GM23338 (cell line): Measurements from ENCODE around the gene PPP6R3.

Experiments
- EZH2 ChIP-seq: fragments of 200-600 bp; sonication (generic); IDR thresholded peaks from one replicate; pipeline ENCODE4 v1.8.0; 2017; ENCODE audit warnings: antibody characterized with exemption, mild to moderate bottlenecking, low read depth; ENCODE audit not compliant: unreplicated experiment
- TF ChIP-seq, protein P1 (sequence below), 2 experiments: fragments of 200-600 bp in 1 of 2; sonication (generic) in 1 of 2; conservative IDR thresholded peaks; 2 replicates each; pipeline versions ENCODE4 v1.5.1 to v1.6.1; 2016 to 2017; ENCODE audit warnings: antibody characterized with exemption in 2 of 2, low read depth in 2 of 2, mild to moderate bottlenecking in 2 of 2, moderate library complexity in 1 of 2

DNA sequence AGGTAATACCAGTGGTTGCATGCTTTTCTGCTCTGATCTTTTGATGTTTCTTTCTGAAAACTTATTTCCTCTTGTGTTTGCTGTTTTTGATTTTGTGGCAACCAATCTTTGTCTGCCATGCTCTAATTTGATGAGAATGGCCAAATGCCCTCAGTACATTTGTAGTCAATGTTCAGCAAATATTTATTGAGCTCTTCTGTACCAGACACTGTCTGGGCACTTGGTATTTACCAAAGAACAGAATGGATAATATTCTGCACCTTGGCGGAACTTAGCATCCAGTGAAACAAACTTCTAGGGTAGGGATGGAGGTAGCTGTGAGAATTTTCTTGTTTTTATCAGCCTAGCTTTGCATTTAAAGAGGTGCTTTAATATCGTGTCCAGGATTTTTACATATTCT lies 19.6 kb downstream of the PPP6R3 start:
- TF ChIP-seq, protein P1, sequence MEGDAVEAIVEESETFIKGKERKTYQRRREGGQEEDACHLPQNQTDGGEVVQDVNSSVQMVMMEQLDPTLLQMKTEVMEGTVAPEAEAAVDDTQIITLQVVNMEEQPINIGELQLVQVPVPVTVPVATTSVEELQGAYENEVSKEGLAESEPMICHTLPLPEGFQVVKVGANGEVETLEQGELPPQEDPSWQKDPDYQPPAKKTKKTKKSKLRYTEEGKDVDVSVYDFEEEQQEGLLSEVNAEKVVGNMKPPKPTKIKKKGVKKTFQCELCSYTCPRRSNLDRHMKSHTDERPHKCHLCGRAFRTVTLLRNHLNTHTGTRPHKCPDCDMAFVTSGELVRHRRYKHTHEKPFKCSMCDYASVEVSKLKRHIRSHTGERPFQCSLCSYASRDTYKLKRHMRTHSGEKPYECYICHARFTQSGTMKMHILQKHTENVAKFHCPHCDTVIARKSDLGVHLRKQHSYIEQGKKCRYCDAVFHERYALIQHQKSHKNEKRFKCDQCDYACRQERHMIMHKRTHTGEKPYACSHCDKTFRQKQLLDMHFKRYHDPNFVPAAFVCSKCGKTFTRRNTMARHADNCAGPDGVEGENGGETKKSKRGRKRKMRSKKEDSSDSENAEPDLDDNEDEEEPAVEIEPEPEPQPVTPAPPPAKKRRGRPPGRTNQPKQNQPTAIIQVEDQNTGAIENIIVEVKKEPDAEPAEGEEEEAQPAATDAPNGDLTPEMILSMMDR (conservative IDR thresholded peaks at IDR 0.05; ENCODE audit: low read depth in 2 of 2), result no peak
- no peak for TF ChIP-seq EZH2
